IMR-90 (cell line): ENCODE measurements around the gene NQO2. TPM values are rescaled to one million over a fixed set of nuclear protein-coding genes. Genes with fewer than 3 reads are reported as not detected.
A peak's percentile ranks its signal among the peaks of the same experiment; 100 is the strongest.

Source experiments
- ATAC-seq: fragments of 200-7000 bp; cut with Tn5 transposase; 2 replicates; pipeline ENCODE4 v1.9.1; 2020; ENCODE audit warnings: low read depth, mild to moderate bottlenecking, moderate library complexity
- BruUV-seq: library from RNA; stranded (reverse); fragments of 400-500 nt; replicated peaks from 2 replicates; lab custom pipeline; 2021; lab: Mats Ljungman, UMichigan
- CTCF ChIA-PET: fragments of 300-600 bp; formaldehyde crosslinking; extraction: SDS; loops from one replicate; lab custom pipeline; 2021; ENCODE audit warnings: antibody characterized with exemption; lab: Yijun Ruan, JAX
- POLR2A ChIA-PET: fragments of 300-600 bp; sonication (Branson Sonifier 250); formaldehyde crosslinking; loops from one replicate; lab custom pipeline; 2022; ENCODE audit warnings: antibody characterized with exemption; ENCODE audit not compliant: unreplicated experiment; lab: Charles Lee
- DNase-seq: peaks from one replicate; pipeline ENCODE4 v3.0.0; 2013
- H2AFZ ChIP-seq: replicated peaks from 2 replicates; pipeline ENCODE3; 2013; ENCODE audit warnings: low read length, mild to moderate bottlenecking; ENCODE audit not compliant: poor library complexity
- H2AK5ac ChIP-seq: 2 replicates; pipeline ENCODE4 v1.6.1; 2013; ENCODE audit warnings: low read depth, low read length, inconsistent platforms
- H2AK9ac ChIP-seq: replicated peaks from 2 replicates; pipeline ENCODE3; 2013; ENCODE audit warnings: mild to moderate bottlenecking, low read depth, low read length, moderate library complexity; ENCODE audit not compliant: poor library complexity
- H2BK120ac ChIP-seq: 2 replicates; pipeline ENCODE4 v1.6.1; 2013; ENCODE audit warnings: low read depth, low read length, inconsistent platforms
- H2BK15ac ChIP-seq: 3 replicates; pipeline ENCODE4 v1.6.1; 2013; ENCODE audit warnings: low read depth, low read length, inconsistent platforms
- H2BK20ac ChIP-seq: 2 replicates; pipeline ENCODE4 v1.6.1; 2013; ENCODE audit warnings: low read depth, mild to moderate bottlenecking, inconsistent platforms, low read length, moderate library complexity
- H2BK5ac ChIP-seq: 2 replicates; pipeline ENCODE4 v1.6.1; 2013; ENCODE audit warnings: mild to moderate bottlenecking, low read depth, low read length, inconsistent platforms; ENCODE audit not compliant: poor library complexity, severe bottlenecking
- H3K14ac ChIP-seq: replicated peaks from 2 replicates; pipeline ENCODE4 v1.6.1; 2013; ENCODE audit warnings: low read depth, low read length, inconsistent platforms
- H3K18ac ChIP-seq: 2 replicates; pipeline ENCODE4 v1.6.1; 2013; ENCODE audit warnings: low read depth, low read length, control low read depth
- H3K23ac ChIP-seq: 2 replicates; pipeline ENCODE4 v1.6.1; 2013; ENCODE audit warnings: low read depth, low read length, inconsistent platforms
- H3K27ac ChIP-seq: 2 replicates; pipeline ENCODE4 v1.5.1; 2013; ENCODE audit warnings: mild to moderate bottlenecking, control low read depth, low read length; ENCODE audit not compliant: insufficient read depth
- H3K27me3 ChIP-seq: 2 replicates; pipeline ENCODE4 v1.6.1; 2013; ENCODE audit warnings: low read length; ENCODE audit not compliant: control insufficient read depth, insufficient read depth
- H3K36me3 ChIP-seq: 2 replicates; pipeline ENCODE4 v1.6.1; 2013; ENCODE audit warnings: low read length, mixed read lengths; ENCODE audit not compliant: control insufficient read depth, insufficient read depth
- H3K4ac ChIP-seq: 2 replicates; pipeline ENCODE4 v1.6.1; 2013; ENCODE audit warnings: low read depth, low read length, inconsistent platforms
- H3K4me1 ChIP-seq: 2 replicates; pipeline ENCODE4 v1.6.1; 2013; ENCODE audit warnings: low read length, mixed read lengths; ENCODE audit not compliant: control insufficient read depth, insufficient read depth
- H3K4me2 ChIP-seq: 2 replicates; pipeline ENCODE4 v1.6.1; 2013; ENCODE audit warnings: low read depth, mild to moderate bottlenecking, control low read depth, low read length, moderate library complexity
- H3K4me3 ChIP-seq: 2 replicates; pipeline ENCODE4 v1.5.1; 2013; ENCODE audit warnings: low read depth, mild to moderate bottlenecking, control low read depth, low read length, moderate library complexity; ENCODE audit not compliant: insufficient read depth
- H3K56ac ChIP-seq: 2 replicates; pipeline ENCODE4 v1.6.1; 2013; ENCODE audit warnings: low read length, inconsistent platforms; ENCODE audit not compliant: insufficient read depth; ENCODE audit errors: extremely low read depth
- H3K79me1 ChIP-seq, 2 experiments: 2 replicates each; pipeline ENCODE4 v1.6.1; 2013; ENCODE audit warnings: low read length in 2 of 2, inconsistent platforms in 1 of 2, low read depth in 1 of 2
- H3K9ac ChIP-seq: 2 replicates; pipeline ENCODE4 v1.6.1; 2013; ENCODE audit warnings: low read depth, low read length, control low read depth
- H3K9me1 ChIP-seq: 2 replicates; pipeline ENCODE4 v1.6.1; 2013; ENCODE audit warnings: low read length, inconsistent platforms; ENCODE audit not compliant: insufficient read depth
- H3K9me3 ChIP-seq: 2 replicates; pipeline ENCODE4 v1.6.1; 2013; ENCODE audit warnings: low read length; ENCODE audit not compliant: control insufficient read depth, insufficient read depth
- H4K20me1 ChIP-seq: 2 replicates; pipeline ENCODE4 v1.6.1; 2013; ENCODE audit warnings: low read length, inconsistent platforms; ENCODE audit not compliant: insufficient read depth
- H4K5ac ChIP-seq: 2 replicates; pipeline ENCODE4 v1.6.1; 2013; ENCODE audit warnings: mild to moderate bottlenecking, low read depth, low read length, control low read depth
- H4K8ac ChIP-seq, 2 experiments: 2 replicates each; pipeline ENCODE4 v1.6.1; 2013; ENCODE audit warnings: low read depth in 2 of 2, low read length in 2 of 2, control low read depth in 1 of 2, inconsistent platforms in 1 of 2
- H4K91ac ChIP-seq: 2 replicates; pipeline ENCODE4 v1.6.1; 2013; ENCODE audit warnings: low read depth, low read length, inconsistent platforms; ENCODE audit not compliant: insufficient read depth
- BHLHE40 ChIP-seq: fragments of 150-350 bp; IDR thresholded peaks from 2 replicates; pipeline ENCODE4 v1.6.1; 2016; ENCODE audit warnings: mild to moderate bottlenecking, low read depth, low read length
- CEBPB ChIP-seq: IDR thresholded peaks from 2 replicates; pipeline ENCODE4 v1.6.1; 2012; ENCODE audit warnings: low read depth, low read length, improper control_type of control experiment
- CTCF ChIP-seq: conservative IDR thresholded peaks from 2 replicates; pipeline ENCODE4 v1.5.1; 2012; ENCODE audit warnings: mild to moderate bottlenecking, low read depth, low read length, improper control_type of control experiment
- ELK1 ChIP-seq: fragments of 150-350 bp; IDR thresholded peaks from 2 replicates; pipeline ENCODE4 v1.6.1; 2016; ENCODE audit warnings: low read depth, mild to moderate bottlenecking, low read length, moderate library complexity, borderline replicate concordance
- MAFK ChIP-seq: IDR thresholded peaks from 2 replicates; pipeline ENCODE4 v1.6.1; 2012; ENCODE audit warnings: low read depth, low read length, improper control_type of control experiment
- MXI1 ChIP-seq: IDR thresholded peaks from 2 replicates; pipeline ENCODE4 v1.6.1; 2012; ENCODE audit warnings: low read depth, mild to moderate bottlenecking, low read length, moderate library complexity, borderline replicate concordance
- NFE2L2 ChIP-seq: fragments of 150-350 bp; IDR thresholded peaks from 2 replicates; pipeline ENCODE4 v1.6.1; 2016; ENCODE audit warnings: low read depth, mild to moderate bottlenecking, low read length
- RFX5 ChIP-seq: IDR thresholded peaks from 2 replicates; pipeline ENCODE4 v1.8.0; 2012; ENCODE audit warnings: low read depth, mild to moderate bottlenecking, low read length, moderate library complexity
- WGBS, 2 experiments: methylation state at CpG; one replicate each; pipeline versions ENCODE4 v1.1.5 to v1.1.7; 2013; ENCODE audit warnings: missing lambda C conversion rate in 2 of 2; ENCODE audit not compliant: insufficient read length in 1 of 2; ENCODE audit errors: extremely low coverage in 2 of 2; 5-methylcytosine and 5-hydroxymethylcytosine counted together
- dilution Hi-C: fragments of 300-500 bp; cut with HindIII; formaldehyde crosslinking; loops from one replicate; pipeline ENCODE4 v1.14.3; 2018; ENCODE audit warnings: low sequenced_read_pairs; ENCODE audit not compliant: unreplicated experiment
- in situ Hi-C: fragments of 300-500 bp; cut with MboI; formaldehyde crosslinking; loops from 3 replicates; pipeline ENCODE4 v1.14.3; 2019; ENCODE audit warnings: low sequenced_read_pairs, inconsistent platforms, mixed read lengths
- intact Hi-C: fragments of 100-400 bp; cut with micrococcal nuclease; formaldehyde crosslinking; loops from 2 replicates; pipeline ENCODE4 v1.10.0; 2022
- polyA plus RNA-seq, 3 experiments: library from polyadenylated mRNA; depleted of rRNA; stranded (reverse); fragments of >200 nt; gene quantifications; 2 replicates each; pipeline ENCODE4 v1.2.3, GENCODE V29; 2012; ENCODE audit warnings: low replicate concordance in 1 of 3
- total RNA-seq: library from RNA; depleted of rRNA; stranded (reverse); fragments of >200 nt; gene quantifications from 2 replicates; pipeline ENCODE4 v1.2.3, GENCODE V29; 2012

The NQO2 gene
- total and polyA plus RNA-seq, 2 of the 4 experiments (the other 2 are of a cell fraction) = 42.5 to 72.1 TPM

GRCh38 chr6:2969549-2969948, 30.1 kb upstream of the NQO2 start:
- H2AK5ac ChIP-seq = no peak overlapping the region
- H3K18ac ChIP-seq = no peak overlapping the region
- H3K23ac ChIP-seq = peak overlapping the region; percentile 34; the same call in 1 of the 2 replicates
- peaks cover 3% of the 10 kb centered on the region; the same call in 1 of the 2 replicates for H3K36me3 ChIP-seq
- 0 out of 3 replicates have a peak overlapping the region, but pooled peaks have one; percentile 26 for H2BK15ac ChIP-seq
- H3K56ac ChIP-seq = no peak overlapping the region
- no peak overlapping the region for H4K8ac ChIP-seq
- no peak overlapping the region for H2BK120ac ChIP-seq
- in situ Hi-C loops (no loop called here), intact Hi-C loops (no loop called here), dilution Hi-C loops (no loop called here)
- BruUV-seq = no TSS peak
- POLR2A ChIA-PET = no interaction called here
- no peak overlapping the region for H2AK9ac ChIP-seq
- H3K4me3 ChIP-seq = no peak overlapping the region
- peaks cover 3% of the 10 kb centered on the region; the same call in 1 of the 2 replicates for H3K4me1 ChIP-seq
- H3K79me1 ChIP-seq = peaks cover 21 to 72% of the 10 kb centered on the region in 2 experiments
- H3K9me1 ChIP-seq = peaks cover 7% of the 10 kb centered on the region
- no peaks in the 10 kb centered on the region for H3K9me3 ChIP-seq
- no peak overlapping the region for H4K5ac ChIP-seq
- no peak overlapping the region for H4K91ac ChIP-seq
- H3K27me3 ChIP-seq = no peaks in the 10 kb centered on the region
- no peak overlapping the region for H3K27ac ChIP-seq
- H2BK20ac ChIP-seq = no peak overlapping the region
- TF ChIP-seq NFE2L2 (no peak), CEBPB (no peak), ELK1 (no peak), BHLHE40 (no peak), MAFK (no peak), RFX5 (no peak), CTCF (no peak), MXI1 (no peak)
- H3K4me2 ChIP-seq = no peak overlapping the region; the same call in 1 of the 2 replicates
- DNase-seq (no peak), ATAC-seq (no peak)
- 0 out of 2 replicates have a peak overlapping the region, but pooled peaks have one; percentile 24 for H3K4ac ChIP-seq
- H2BK5ac ChIP-seq = no peak overlapping the region
- no peak overlapping the region for H3K14ac ChIP-seq
- H3K9ac ChIP-seq = no peak overlapping the region
- H2AFZ ChIP-seq = no peak overlapping the region
- H4K20me1 ChIP-seq = peaks cover 20% of the 10 kb centered on the region; the same call in 1 of the 2 replicates
- WGBS, 2 experiments = no CpG with 5 or more reads among the region's 3 CpGs
- CTCF ChIA-PET = interaction anchor here (0.6 kb wide), 1 partner anchor 17 kb away, joined by 4 read pairs; no protein-coding TSS in a partner anchor
